SK-N-SH (cell line): ENCODE measurements around the gene EPB41L4A. TPM values are rescaled to one million over a fixed set of nuclear protein-coding genes. Genes with fewer than 3 reads are reported as not detected.

Source experiments
- CTCF ChIA-PET: fragments of 300-600, 350-600 bp; formaldehyde crosslinking; extraction: SDS; loops from one replicate; lab custom pipeline; 2021; lab: Yijun Ruan, JAX
- POLR2A ChIA-PET: fragments of 350-600 bp; sonication (Branson Sonifier 250); formaldehyde crosslinking; extraction: SDS; loops from one replicate; lab custom pipeline; 2020; ENCODE audit warnings: antibody characterized with exemption, inconsistent platforms; lab: Yijun Ruan, JAX
- DNase-seq: peaks from one replicate; pipeline ENCODE4 v3.0.0; 2012
- H2AFZ ChIP-seq: fragments of 200-600 bp; sonication (generic); 2 replicates; pipeline ENCODE4 v1.8.1; 2016; ENCODE audit warnings: antibody characterized with exemption, mild to moderate bottlenecking, low read depth
- H3F3A ChIP-seq: fragments of 200-600 bp; sonication (generic); replicated peaks from 2 replicates; pipeline ENCODE3; 2016; ENCODE audit warnings: antibody characterized with exemption, mild to moderate bottlenecking; ENCODE audit not compliant: insufficient read depth
- H3K27ac ChIP-seq, 2 experiments: fragments of 200-500 bp in 1 of 2; fragments of 200-600 bp in 1 of 2; sonication (Bioruptor generic) in 1 of 2; sonication (generic), shearing (Covaris generic) in 1 of 2; 2 replicates each; pipeline versions ENCODE4 v1.5.1 to v1.6.1; 2014 to 2016; ENCODE audit warnings: low read depth in 2 of 2, inconsistent platforms in 1 of 2, low read length in 1 of 2, mild to moderate bottlenecking in 1 of 2, mixed read lengths in 1 of 2
- H3K27me3 ChIP-seq: fragments of 200-600 bp; sonication (generic), shearing (Covaris generic); 2 replicates; pipeline ENCODE4 v1.6.1; 2016; ENCODE audit warnings: mixed run types; ENCODE audit not compliant: insufficient read depth
- H3K36me3 ChIP-seq, 2 experiments: fragments of 200-500 bp in 1 of 2; fragments of 200-600 bp in 1 of 2; sonication (Bioruptor generic) in 1 of 2; sonication (generic) in 1 of 2; replicated peaks in 1 of 2; 2 replicates each; pipeline versions ENCODE3 to v1.5.1; 2014 to 2016; ENCODE audit warnings: low read length in 1 of 2, mild to moderate bottlenecking in 1 of 2; ENCODE audit not compliant: insufficient read depth in 2 of 2, control insufficient read depth in 1 of 2
- H3K4me1 ChIP-seq, 2 experiments: fragments of 200-500 bp in 1 of 2; fragments of 200-600 bp in 1 of 2; sonication (Bioruptor generic) in 1 of 2; sonication (generic), shearing (Covaris generic) in 1 of 2; 2 replicates each; pipeline versions ENCODE4 v1.5.1 to v1.6.1; 2014 to 2016; ENCODE audit warnings: low read depth in 1 of 2, low read length in 1 of 2, mixed run types in 1 of 2; ENCODE audit not compliant: insufficient read depth in 2 of 2, control insufficient read depth in 1 of 2
- H3K4me2 ChIP-seq: fragments of 200-600 bp; sonication (generic), shearing (Covaris generic); 2 replicates; pipeline ENCODE4 v1.6.1; 2017; ENCODE audit warnings: mixed run types
- H3K4me3 ChIP-seq, 2 experiments: fragments of 200-500 bp in 1 of 2; fragments of 200-600 bp in 1 of 2; sonication (Bioruptor generic) in 1 of 2; sonication (generic), shearing (Covaris generic) in 1 of 2; 2 replicates each; pipeline versions ENCODE4 v1.5.1 to v1.8.1; 2014 to 2016; ENCODE audit warnings: low read depth in 2 of 2, inconsistent platforms in 1 of 2, low read length in 1 of 2, mild to moderate bottlenecking in 1 of 2, mixed read lengths in 1 of 2, moderate library complexity in 1 of 2
- H3K79me2 ChIP-seq: fragments of 200-600 bp; sonication (generic); 2 replicates; pipeline ENCODE4 v1.8.1; 2017; ENCODE audit warnings: mild to moderate bottlenecking; ENCODE audit not compliant: insufficient read depth
- H3K9ac ChIP-seq: fragments of 200-600 bp; sonication (generic); 2 replicates; pipeline ENCODE4 v1.6.1; 2017; ENCODE audit warnings: mixed run types
- H3K9me2 ChIP-seq: fragments of 200-600 bp; sonication (generic); 2 replicates; pipeline ENCODE4 v1.6.1; 2017; ENCODE audit warnings: mixed run types
- H3K9me3 ChIP-seq: fragments of 200-600 bp; sonication (generic); 2 replicates; pipeline ENCODE4 v1.6.1; 2017; ENCODE audit warnings: mixed run types, mild to moderate bottlenecking, moderate library complexity
- H4K20me1 ChIP-seq: fragments of 200-600 bp; sonication (generic); 2 replicates; pipeline ENCODE4 v1.6.1; 2017; ENCODE audit warnings: mild to moderate bottlenecking, mixed run types; ENCODE audit not compliant: insufficient read depth
- EP300 ChIP-seq, 2 experiments: IDR thresholded peaks; 2 replicates each; pipeline versions ENCODE4 v1.4.0 to v1.6.1; 2012; ENCODE audit warnings: borderline replicate concordance in 1 of 2, low read depth in 1 of 2, low read length in 1 of 2
- GATA2 ChIP-seq: sonication (generic); formaldehyde crosslinking; IDR thresholded peaks from 2 replicates; pipeline ENCODE4 v1.5.0; 2020; ENCODE audit warnings: mild to moderate bottlenecking, missing genetic modification reagents
- JUND ChIP-seq: IDR thresholded peaks from 2 replicates; pipeline ENCODE4 v1.4.0; 2012
- RCOR1 ChIP-seq: fragments of 150-350 bp; IDR thresholded peaks from 2 replicates; pipeline ENCODE4 v1.6.1; 2017; ENCODE audit warnings: antibody characterized with exemption, low read length
- RFX5 ChIP-seq: IDR thresholded peaks from 2 replicates; pipeline ENCODE4 v1.6.1; 2012; ENCODE audit warnings: mild to moderate bottlenecking, improper control_type of control experiment, low read length
- RXRA ChIP-seq: IDR thresholded peaks from 2 replicates; pipeline ENCODE4 v1.4.0; 2012; ENCODE audit warnings: low read depth, mild to moderate bottlenecking, borderline replicate concordance
- WGBS: methylation state at CpG from one replicate; pipeline ENCODE4 v1.1.6; 2017; ENCODE audit warnings: low lambda C conversion rate; 5-methylcytosine and 5-hydroxymethylcytosine counted together
- polyA plus RNA-seq, 3 experiments: library from polyadenylated mRNA; depleted of rRNA; stranded (reverse); fragments of >200 nt; gene quantifications; 2 replicates each; pipeline ENCODE4 v1.2.3, GENCODE V29; 2012
- TF ChIP-seq, protein P1 (sequence below): fragments of 150-350 bp; IDR thresholded peaks from 2 replicates; pipeline ENCODE4 v1.6.1; 2016; ENCODE audit warnings: mild to moderate bottlenecking, low read depth, low read length
- TF ChIP-seq, protein P2 (sequence below): IDR thresholded peaks from 2 replicates; pipeline ENCODE4; 2012
- TF ChIP-seq, protein P3 (sequence below): IDR thresholded peaks from 2 replicates; pipeline ENCODE4 v1.6.1; 2012; ENCODE audit warnings: mild to moderate bottlenecking, low read depth, low read length, moderate library complexity
- TF ChIP-seq, protein P4 (sequence below): IDR thresholded peaks from 2 replicates; pipeline ENCODE4 v1.4.0; 2012; ENCODE audit warnings: low read depth, borderline replicate concordance

Gene EPB41L4A
- polyA plus RNA-seq, 1 of the 3 experiments (the other 2 are of a cell fraction): 0.07 TPM

DNA sequence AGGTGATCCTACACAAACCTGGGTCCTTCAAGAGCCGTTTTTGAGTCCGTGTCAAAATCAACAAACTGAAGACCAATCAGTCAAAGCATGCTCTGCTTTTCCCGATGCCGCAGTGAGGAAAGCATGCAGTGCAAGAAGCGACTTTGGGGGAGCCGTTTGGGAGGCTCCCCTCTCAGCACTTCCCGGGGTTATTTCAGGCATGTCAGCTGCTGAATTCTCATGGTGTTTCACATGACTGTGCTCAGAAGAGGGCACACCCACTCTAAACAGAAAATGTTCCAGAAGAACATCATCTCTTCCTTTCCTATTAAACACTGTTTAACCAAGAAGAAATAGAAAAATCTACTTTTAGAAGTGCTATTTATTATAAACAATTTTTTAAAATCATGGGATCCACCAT is 125.5 kb downstream of the EPB41L4A start:
- Histone ChIP-seq H3K4me2 (no peak overlapping the region), H3K27ac (no peak overlapping the region), H3K79me2 (no peaks in the 10 kb centered on the region), H3K27me3 (no peaks in the 10 kb centered on the region), H3K4me1 (no peaks in the 10 kb centered on the region), H4K20me1 (no peaks in the 10 kb centered on the region), H3K9me3 (no peaks in the 10 kb centered on the region), H2AFZ (no peak overlapping the region), H3K36me3 (no peaks in the 10 kb centered on the region), H3K9me2 (no peaks in the 10 kb centered on the region), H3F3A (no peaks in the 10 kb centered on the region), H3K4me3 (no peak overlapping the region), H3K9ac (no peak overlapping the region)
- no peak for DNase-seq
- CTCF ChIA-PET: interaction anchor here (2.2 kb wide), 1 partner anchor 127 kb away, joined by 14 read pairs; no protein-coding TSS in a partner anchor
- POLR2A ChIA-PET: no interaction called here
- WGBS: 50% methylated on average over 7 of the region's 7 CpGs
- TF ChIP-seq GATA2 (CRISPR knock-in tag): no peak
- TF ChIP-seq, protein P1, sequence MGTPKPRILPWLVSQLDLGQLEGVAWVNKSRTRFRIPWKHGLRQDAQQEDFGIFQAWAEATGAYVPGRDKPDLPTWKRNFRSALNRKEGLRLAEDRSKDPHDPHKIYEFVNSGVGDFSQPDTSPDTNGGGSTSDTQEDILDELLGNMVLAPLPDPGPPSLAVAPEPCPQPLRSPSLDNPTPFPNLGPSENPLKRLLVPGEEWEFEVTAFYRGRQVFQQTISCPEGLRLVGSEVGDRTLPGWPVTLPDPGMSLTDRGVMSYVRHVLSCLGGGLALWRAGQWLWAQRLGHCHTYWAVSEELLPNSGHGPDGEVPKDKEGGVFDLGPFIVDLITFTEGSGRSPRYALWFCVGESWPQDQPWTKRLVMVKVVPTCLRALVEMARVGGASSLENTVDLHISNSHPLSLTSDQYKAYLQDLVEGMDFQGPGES: no peak

DNA sequence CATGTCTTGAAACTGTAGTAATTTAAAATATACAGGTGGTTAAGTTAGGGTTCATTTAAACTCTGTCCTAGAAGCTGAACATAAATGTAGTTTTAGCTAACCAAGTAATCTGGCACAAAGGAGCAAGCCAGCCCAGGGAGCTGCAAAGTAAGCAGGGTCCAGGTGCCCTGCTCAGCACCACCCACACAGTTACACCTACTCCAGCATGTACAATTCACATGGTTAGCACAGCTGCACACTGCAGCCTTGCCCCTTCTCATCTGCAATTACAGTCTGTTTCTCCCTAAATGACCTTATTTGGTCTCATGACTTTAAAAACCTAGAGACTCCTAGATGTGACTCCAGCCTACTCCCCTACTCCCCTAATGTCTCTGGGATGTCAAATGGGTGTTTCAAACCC is 128.4 kb downstream of the EPB41L4A start:
- Histone ChIP-seq H3K4me3 (no peak overlapping the region), H3K36me3 (no peaks in the 10 kb centered on the region), H3K4me1 (no peaks in the 10 kb centered on the region), H3K27ac (no peak overlapping the region), H3K79me2 (no peaks in the 10 kb centered on the region), H3K9ac (no peak overlapping the region), H3F3A (no peaks in the 10 kb centered on the region), H3K27me3 (no peaks in the 10 kb centered on the region), H3K9me2 (no peaks in the 10 kb centered on the region), H3K9me3 (no peaks in the 10 kb centered on the region), H2AFZ (no peak overlapping the region), H4K20me1 (no peaks in the 10 kb centered on the region), H3K4me2 (no peak overlapping the region)
- POLR2A ChIA-PET: no interaction called here
- CTCF ChIA-PET: interaction anchor here (1.0 to 1.1 kb wide), 2 partner anchors 12 to 129 kb away, joined by 3 read pairs; no protein-coding TSS in a partner anchor
- no peak for TF ChIP-seq RXRA
- TF ChIP-seq, protein P2, sequence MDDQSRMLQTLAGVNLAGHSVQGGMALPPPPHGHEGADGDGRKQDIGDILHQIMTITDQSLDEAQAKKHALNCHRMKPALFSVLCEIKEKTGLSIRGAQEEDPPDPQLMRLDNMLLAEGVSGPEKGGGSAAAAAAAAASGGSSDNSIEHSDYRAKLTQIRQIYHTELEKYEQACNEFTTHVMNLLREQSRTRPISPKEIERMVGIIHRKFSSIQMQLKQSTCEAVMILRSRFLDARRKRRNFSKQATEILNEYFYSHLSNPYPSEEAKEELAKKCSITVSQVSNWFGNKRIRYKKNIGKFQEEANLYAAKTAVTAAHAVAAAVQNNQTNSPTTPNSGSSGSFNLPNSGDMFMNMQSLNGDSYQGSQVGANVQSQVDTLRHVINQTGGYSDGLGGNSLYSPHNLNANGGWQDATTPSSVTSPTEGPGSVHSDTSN: no peak
- TF ChIP-seq, protein P3, sequence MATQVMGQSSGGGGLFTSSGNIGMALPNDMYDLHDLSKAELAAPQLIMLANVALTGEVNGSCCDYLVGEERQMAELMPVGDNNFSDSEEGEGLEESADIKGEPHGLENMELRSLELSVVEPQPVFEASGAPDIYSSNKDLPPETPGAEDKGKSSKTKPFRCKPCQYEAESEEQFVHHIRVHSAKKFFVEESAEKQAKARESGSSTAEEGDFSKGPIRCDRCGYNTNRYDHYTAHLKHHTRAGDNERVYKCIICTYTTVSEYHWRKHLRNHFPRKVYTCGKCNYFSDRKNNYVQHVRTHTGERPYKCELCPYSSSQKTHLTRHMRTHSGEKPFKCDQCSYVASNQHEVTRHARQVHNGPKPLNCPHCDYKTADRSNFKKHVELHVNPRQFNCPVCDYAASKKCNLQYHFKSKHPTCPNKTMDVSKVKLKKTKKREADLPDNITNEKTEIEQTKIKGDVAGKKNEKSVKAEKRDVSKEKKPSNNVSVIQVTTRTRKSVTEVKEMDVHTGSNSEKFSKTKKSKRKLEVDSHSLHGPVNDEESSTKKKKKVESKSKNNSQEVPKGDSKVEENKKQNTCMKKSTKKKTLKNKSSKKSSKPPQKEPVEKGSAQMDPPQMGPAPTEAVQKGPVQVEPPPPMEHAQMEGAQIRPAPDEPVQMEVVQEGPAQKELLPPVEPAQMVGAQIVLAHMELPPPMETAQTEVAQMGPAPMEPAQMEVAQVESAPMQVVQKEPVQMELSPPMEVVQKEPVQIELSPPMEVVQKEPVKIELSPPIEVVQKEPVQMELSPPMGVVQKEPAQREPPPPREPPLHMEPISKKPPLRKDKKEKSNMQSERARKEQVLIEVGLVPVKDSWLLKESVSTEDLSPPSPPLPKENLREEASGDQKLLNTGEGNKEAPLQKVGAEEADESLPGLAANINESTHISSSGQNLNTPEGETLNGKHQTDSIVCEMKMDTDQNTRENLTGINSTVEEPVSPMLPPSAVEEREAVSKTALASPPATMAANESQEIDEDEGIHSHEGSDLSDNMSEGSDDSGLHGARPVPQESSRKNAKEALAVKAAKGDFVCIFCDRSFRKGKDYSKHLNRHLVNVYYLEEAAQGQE: no peak
- TF ChIP-seq JUND: no peak
- TF ChIP-seq RCOR1: no peak
- no peak for TF ChIP-seq EP300 (IDR thresholded peaks at IDR 0.05; ENCODE audit: borderline replicate concordance in 1 of 2, low read depth in 1 of 2, low read length in 1 of 2)
- TF ChIP-seq, protein P4, sequence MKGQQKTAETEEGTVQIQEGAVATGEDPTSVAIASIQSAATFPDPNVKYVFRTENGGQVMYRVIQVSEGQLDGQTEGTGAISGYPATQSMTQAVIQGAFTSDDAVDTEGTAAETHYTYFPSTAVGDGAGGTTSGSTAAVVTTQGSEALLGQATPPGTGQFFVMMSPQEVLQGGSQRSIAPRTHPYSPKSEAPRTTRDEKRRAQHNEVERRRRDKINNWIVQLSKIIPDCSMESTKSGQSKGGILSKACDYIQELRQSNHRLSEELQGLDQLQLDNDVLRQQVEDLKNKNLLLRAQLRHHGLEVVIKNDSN: no peak
- TF ChIP-seq RFX5: no peak
- DNase-seq: no peak
